ENCODE data around the gene DNAH8. TPM values are rescaled to one million over a fixed set of nuclear protein-coding genes. Genes with fewer than 3 reads are reported as not detected.

The DNAH8 gene
- total RNA-seq, 4 donors from 2014 or later = under 0.01 TPM; not detected in 3

DNA sequence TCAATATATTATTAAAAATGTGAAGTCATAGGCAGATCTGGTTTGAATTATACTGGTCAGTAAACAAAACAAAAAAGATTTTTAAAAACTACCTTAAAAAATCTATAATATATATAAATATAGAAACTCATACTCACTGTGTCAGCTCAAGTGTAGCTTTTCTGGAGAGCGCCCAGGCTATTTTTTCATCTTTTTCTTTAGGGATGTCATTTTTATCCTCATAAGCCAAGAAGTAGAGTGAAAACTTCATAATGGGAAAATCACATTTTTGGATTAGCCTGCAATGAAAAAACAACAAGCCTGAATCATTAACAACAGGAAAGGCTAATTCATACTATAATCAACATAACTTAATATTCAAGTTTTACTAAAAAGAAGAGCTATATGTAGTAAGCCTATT is 30.9 kb upstream of the DNAH8 start:
- peaks cover 23 to 57% (median 43%) of the 10 kb centered on the region in 4 donors for H3K36me3 ChIP-seq
- 92% methylated on average over 1 of the region's 1 CpG for WGBS
- H3K9me3 ChIP-seq = no peaks in the 10 kb centered on the region
- intact Hi-C loops (cut with DNase I) = no loop called here
- DNase-seq (ENCODE audit: extremely low spot score) = no peak
- no peak overlapping the region for H3K27ac ChIP-seq (replicated peaks in 1 of 4)
- no peaks in the 10 kb centered on the region for H3K27me3 ChIP-seq
- no peak overlapping the region for H3K4me3 ChIP-seq
- TF ChIP-seq POLR2AphosphoS5 (IDR thresholded peaks at IDR 0.05) = no peak
- no peak for TF ChIP-seq EP300 (IDR thresholded peaks at IDR 0.05)
- TF ChIP-seq, protein P1, sequence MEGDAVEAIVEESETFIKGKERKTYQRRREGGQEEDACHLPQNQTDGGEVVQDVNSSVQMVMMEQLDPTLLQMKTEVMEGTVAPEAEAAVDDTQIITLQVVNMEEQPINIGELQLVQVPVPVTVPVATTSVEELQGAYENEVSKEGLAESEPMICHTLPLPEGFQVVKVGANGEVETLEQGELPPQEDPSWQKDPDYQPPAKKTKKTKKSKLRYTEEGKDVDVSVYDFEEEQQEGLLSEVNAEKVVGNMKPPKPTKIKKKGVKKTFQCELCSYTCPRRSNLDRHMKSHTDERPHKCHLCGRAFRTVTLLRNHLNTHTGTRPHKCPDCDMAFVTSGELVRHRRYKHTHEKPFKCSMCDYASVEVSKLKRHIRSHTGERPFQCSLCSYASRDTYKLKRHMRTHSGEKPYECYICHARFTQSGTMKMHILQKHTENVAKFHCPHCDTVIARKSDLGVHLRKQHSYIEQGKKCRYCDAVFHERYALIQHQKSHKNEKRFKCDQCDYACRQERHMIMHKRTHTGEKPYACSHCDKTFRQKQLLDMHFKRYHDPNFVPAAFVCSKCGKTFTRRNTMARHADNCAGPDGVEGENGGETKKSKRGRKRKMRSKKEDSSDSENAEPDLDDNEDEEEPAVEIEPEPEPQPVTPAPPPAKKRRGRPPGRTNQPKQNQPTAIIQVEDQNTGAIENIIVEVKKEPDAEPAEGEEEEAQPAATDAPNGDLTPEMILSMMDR (IDR thresholded peaks at IDR 0.05) = no peak
- no peak for TF ChIP-seq POLR2A (IDR thresholded peaks at IDR 0.05; ENCODE audit: low read depth)
- peaks cover 0 to 19% (median 14%) of the 10 kb centered on the region in 4 donors for H3K4me1 ChIP-seq

DNA sequence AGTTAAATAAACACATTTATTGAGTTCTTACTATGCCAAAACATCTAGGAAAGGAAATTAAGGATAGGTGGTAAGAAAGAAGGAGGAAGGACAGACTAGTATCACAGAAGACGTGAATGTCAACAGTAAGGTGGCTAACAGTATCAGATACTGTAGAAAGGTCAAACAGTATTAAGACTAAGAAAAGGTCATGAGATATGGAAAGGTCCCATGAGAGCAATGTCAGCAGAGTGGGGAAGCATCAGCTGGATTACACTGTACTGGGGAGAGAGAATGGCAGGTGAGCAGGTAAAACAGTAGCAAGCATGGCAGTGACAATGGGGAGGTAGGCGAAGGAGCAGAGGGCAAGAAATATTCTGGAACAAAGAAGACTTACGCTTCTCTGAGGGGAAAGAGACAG is 30.2 kb upstream of the DNAH8 start:
- DNase-seq (ENCODE audit: extremely low spot score) = no peak
- TF ChIP-seq EP300 (IDR thresholded peaks at IDR 0.05) (no peak), POLR2AphosphoS5 (IDR thresholded peaks at IDR 0.05) (no peak), POLR2A (IDR thresholded peaks at IDR 0.05; ENCODE audit: low read depth) (no peak)
- TF ChIP-seq, protein P1 (IDR thresholded peaks at IDR 0.05) = no peak
- WGBS = 95% methylated on average over 3 of the region's 3 CpGs
- Histone ChIP-seq H3K27ac (replicated peaks in 1 of 4) (no peak overlapping the region), H3K9me3 (no peaks in the 10 kb centered on the region), H3K27me3 (no peaks in the 10 kb centered on the region), H3K4me1 (peaks cover 0 to 24% (median 14%) of the 10 kb centered on the region in 4 donors), H3K4me3 (no peak overlapping the region), H3K36me3 (peaks cover 23 to 53% (median 42%) of the 10 kb centered on the region in 4 donors)
- intact Hi-C loops (cut with DNase I) = no loop called here

DNA sequence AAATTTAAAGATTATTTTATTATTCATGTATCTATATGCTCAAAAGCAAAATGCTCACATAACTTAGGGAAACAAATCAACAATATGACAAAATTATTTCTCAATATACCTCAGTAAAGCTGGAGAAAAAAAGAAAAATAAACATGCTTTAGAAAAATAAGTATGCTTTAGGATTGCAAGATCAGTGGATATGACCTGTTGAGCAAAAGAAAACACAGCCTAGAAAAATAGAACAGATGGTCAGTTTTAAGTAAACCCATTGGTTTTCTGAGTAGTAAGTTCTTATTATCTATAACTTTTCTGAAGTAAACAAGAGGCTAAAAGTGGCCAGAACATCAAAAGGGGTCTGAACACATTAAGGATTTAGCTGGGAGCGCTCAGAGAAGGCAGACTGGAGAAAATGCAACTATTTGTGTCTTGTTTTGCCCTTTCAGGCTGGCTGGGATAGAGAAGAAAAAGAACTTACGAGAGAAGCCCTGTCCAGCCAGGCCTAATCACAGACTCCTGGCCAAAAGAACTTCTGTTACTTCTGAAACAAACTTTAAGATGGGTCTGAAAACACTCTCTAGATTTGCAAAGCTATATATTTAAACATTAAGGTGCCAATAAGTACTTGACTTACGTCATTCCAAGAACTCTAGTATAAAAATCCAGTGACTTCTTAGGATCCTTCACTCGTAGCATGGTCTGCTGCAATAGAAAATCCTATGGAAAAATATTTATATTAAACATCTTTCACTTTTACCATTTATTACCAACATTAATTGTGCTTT is 28.7 kb upstream of the DNAH8 start:
- H3K27me3 ChIP-seq = no peaks in the 10 kb centered on the region
- H3K4me3 ChIP-seq = no peak overlapping the region
- WGBS = 89% methylated on average over 4 of the region's 4 CpGs
- no peak for DNase-seq (ENCODE audit: extremely low spot score)
- no peaks in the 10 kb centered on the region for H3K9me3 ChIP-seq
- H3K4me1 ChIP-seq = peaks cover 0 to 30% (median 17%) of the 10 kb centered on the region in 4 donors
- H3K27ac ChIP-seq (replicated peaks in 1 of 4) = no peak overlapping the region
- H3K36me3 ChIP-seq = peaks cover 14 to 37% (median 31%) of the 10 kb centered on the region in 4 donors
- TF ChIP-seq POLR2A (IDR thresholded peaks at IDR 0.05; ENCODE audit: low read depth) = no peak
- intact Hi-C loops (cut with DNase I) = no loop called here

DNA sequence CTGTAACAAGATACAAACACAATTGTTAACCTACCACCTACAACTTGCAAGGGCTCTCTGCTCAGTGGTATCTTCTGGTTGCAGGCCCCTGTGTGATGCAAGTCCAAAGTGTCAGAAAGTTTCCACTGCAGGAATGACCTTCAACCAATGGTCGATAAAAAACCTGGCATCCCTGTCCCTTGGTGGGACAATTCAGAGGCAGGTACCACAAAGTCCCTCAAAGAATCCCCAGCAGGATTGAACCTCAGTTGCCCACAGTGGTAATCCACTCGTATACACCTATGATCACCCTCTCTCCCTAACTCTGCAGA is 28.1 kb upstream of the DNAH8 start:
- 94% methylated on average over 2 of the region's 2 CpGs for WGBS
- intact Hi-C loops (cut with DNase I) = no loop called here
- H3K9me3 ChIP-seq = no peaks in the 10 kb centered on the region
- peaks cover 10 to 32% (median 25%) of the 10 kb centered on the region in 4 donors for H3K36me3 ChIP-seq
- TF ChIP-seq, protein P1 (IDR thresholded peaks at IDR 0.05) = no peak
- TF ChIP-seq POLR2AphosphoS5 (IDR thresholded peaks at IDR 0.05) (no peak), EP300 (IDR thresholded peaks at IDR 0.05) (no peak), POLR2A (IDR thresholded peaks at IDR 0.05; ENCODE audit: low read depth) (no peak)
- DNase-seq (ENCODE audit: extremely low spot score) = no peak
- no peaks in the 10 kb centered on the region for H3K27me3 ChIP-seq
- no peak overlapping the region for H3K4me3 ChIP-seq
- H3K4me1 ChIP-seq = peaks cover 0 to 30% (median 17%) of the 10 kb centered on the region in 4 donors
- H3K27ac ChIP-seq (replicated peaks in 1 of 4) = no peak overlapping the region

DNA sequence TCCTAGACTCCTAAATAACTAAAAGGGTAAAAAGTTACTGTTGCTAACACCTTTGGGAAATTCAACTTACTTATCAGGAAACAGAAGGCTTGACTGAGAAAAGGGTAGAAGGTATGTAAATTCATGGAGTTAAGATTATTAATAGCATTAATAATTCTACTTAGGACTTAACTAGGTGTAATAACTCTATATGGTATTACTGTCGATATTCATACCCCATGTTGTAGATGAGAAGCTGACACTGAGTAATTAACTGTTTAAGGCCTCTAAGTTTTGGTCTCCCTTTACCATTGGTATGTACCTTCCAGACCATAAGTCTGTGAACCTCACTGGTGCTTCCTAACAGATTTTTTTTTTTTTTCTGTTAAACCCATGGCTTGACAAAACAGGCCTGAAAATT is 27.6 kb upstream of the DNAH8 start:
- peaks cover 0 to 30% (median 17%) of the 10 kb centered on the region in 4 donors for H3K4me1 ChIP-seq
- H3K4me3 ChIP-seq = no peak overlapping the region
- no peak for DNase-seq (ENCODE audit: extremely low spot score)
- no peak for TF ChIP-seq EP300 (IDR thresholded peaks at IDR 0.05)
- TF ChIP-seq POLR2AphosphoS5 (IDR thresholded peaks at IDR 0.05) = no peak
- TF ChIP-seq, protein P1 (IDR thresholded peaks at IDR 0.05) = no peak
- TF ChIP-seq POLR2A (IDR thresholded peaks at IDR 0.05; ENCODE audit: low read depth) = no peak
- no peak overlapping the region for H3K27ac ChIP-seq (replicated peaks in 1 of 4)
- no peaks in the 10 kb centered on the region for H3K27me3 ChIP-seq
- 83% methylated on average over 1 of the region's 1 CpG for WGBS
- intact Hi-C loops (cut with DNase I) = no loop called here
- no peaks in the 10 kb centered on the region for H3K9me3 ChIP-seq
- H3K36me3 ChIP-seq = peaks cover 10 to 29% (median 21%) of the 10 kb centered on the region in 4 donors

Data from esophagus muscularis mucosa (tissue), 4 donors.